HEK293T (cell line): ENCODE data around the gene TMEFF2.

Experiments
- BHLHE40 ChIP-seq: fragments of 450-650 bp; IDR thresholded peaks from 2 replicates; pipeline ENCODE4 v1.6.1; 2016; ENCODE audit warnings: mild to moderate bottlenecking, moderate library complexity, borderline replicate concordance
- FOXK2 ChIP-seq: fragments of 450-650 bp; IDR thresholded peaks from 2 replicates; pipeline ENCODE4 v1.6.1; 2016; ENCODE audit warnings: mild to moderate bottlenecking
- L3MBTL2 ChIP-seq: fragments of 450-650 bp; conservative IDR thresholded peaks from 2 replicates; pipeline ENCODE4 v1.6.1; 2016; ENCODE audit warnings: mild to moderate bottlenecking
- SUZ12 ChIP-seq: fragments of 450-650 bp; IDR thresholded peaks from 2 replicates; pipeline ENCODE4 v1.6.1; 2016; ENCODE audit warnings: mild to moderate bottlenecking
- TARDBP ChIP-seq: fragments of 450-650 bp; IDR thresholded peaks from 2 replicates; pipeline ENCODE4 v1.6.1; 2016

DNA sequence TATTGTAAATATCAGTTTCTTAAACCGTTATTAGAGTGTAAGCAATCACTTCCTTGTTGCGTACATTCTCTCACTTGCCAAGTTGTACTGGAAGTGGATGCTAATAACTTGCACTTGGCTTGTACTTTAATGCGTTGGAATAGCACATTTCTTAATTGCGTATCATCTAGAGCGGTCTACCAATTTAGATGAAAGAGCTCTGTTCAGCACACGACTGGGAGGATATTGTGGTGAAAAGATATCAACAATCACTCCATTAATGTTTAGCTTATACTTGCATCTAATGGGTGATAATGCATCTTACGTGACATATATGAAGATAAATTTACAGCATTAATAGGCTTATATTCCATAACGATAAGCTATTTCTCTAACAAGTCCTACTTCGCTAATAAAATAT is 11.7 kb upstream of the TMEFF2 start:
- TF ChIP-seq BHLHE40 (no peak), SUZ12 (no peak), L3MBTL2 (no peak), FOXK2 (no peak), TARDBP (no peak)
